Measurements from ENCODE around the gene SUN5. TPM values are rescaled to one million over a fixed set of nuclear protein-coding genes. Genes with fewer than 3 reads are reported as not detected.

SUN5 gene
- total RNA-seq, 1 experiment from 2014 or later = not detected

DNA sequence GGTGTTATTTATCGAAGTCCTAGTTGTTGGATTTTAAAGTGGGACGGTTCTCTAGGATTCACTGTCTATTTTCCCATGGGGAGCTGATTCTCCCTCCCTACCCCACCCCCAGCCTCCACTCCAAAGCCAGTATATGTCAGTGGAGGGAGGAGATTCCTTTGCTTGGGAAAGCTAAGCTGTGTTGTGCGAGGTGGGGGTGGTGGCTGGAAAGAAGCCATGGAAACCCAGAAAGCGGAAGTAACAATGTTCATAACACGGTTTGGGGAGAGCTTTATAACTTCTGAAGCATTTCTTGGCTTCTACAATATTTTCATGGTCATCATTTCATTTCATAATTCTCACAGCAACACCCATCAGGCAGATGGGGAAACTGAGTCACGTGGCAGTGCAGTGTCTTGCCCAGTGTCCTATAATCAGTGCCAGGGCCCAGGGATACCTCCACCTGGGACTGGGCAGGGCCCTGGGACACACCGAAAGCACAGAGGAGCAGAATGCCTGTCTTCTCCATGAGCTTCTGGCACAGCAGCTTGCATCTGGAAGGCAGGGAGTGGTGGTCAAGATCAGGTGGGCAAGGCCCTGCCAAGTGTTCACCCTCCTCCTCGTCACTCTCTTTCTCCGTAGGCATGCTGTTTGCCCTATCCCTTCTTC is 4.5 kb downstream of the SUN5 start:
- Mint-ChIP-seq H3K4me3 (no peak overlapping the region), H3K4me1 (0 out of 4 replicates have a peak, but pooled peaks cover 0 to 2% of the 10 kb centered on the region in 2 experiments), H3K9me3 (no peaks in the 10 kb centered on the region; a peak in 1 of 5 replicates), H3K27ac (no peak overlapping the region), H3K27me3 (ENCODE audit: low read depth) (peaks cover 11% of the 10 kb centered on the region), H3K36me3 (ENCODE audit: insufficient read depth in 1 of 3, low read depth in 3 of 3) (no peaks in the 10 kb centered on the region)
- no peak for DNase-seq
- no peaks in the 10 kb centered on the region for H3K79me2 ChIP-seq (ENCODE audit: insufficient read depth, low read length)
- no peak overlapping the region for H3K18ac ChIP-seq (ENCODE audit: insufficient read length, low read depth, low read length)
- H4K5ac ChIP-seq (ENCODE audit: insufficient read length, low read depth, low read length) = no peak overlapping the region
- no peaks in the 10 kb centered on the region for H3K27me3 ChIP-seq (ENCODE audit: insufficient read depth, low read length)
- H2BK20ac ChIP-seq (ENCODE audit: low read depth, low read length, poor library complexity, severe bottlenecking) = no peak overlapping the region
- H3K14ac ChIP-seq (ENCODE audit: insufficient read depth, low read length) = no peak overlapping the region
- H3K56ac ChIP-seq (ENCODE audit: insufficient read length, low read depth, low read length) = no peak overlapping the region
- no peak overlapping the region for H2BK120ac ChIP-seq (ENCODE audit: low read depth, low read length, poor library complexity, severe bottlenecking)
- no peak overlapping the region for H4K8ac ChIP-seq (replicated peaks; ENCODE audit: insufficient read length, low read depth, low read length)
- H4K20me1 ChIP-seq (ENCODE audit: control insufficient read depth, insufficient read depth, insufficient read length) = no peaks in the 10 kb centered on the region
- H2AK5ac ChIP-seq (ENCODE audit: insufficient read length, low read length) = no peak overlapping the region
- no peaks in the 10 kb centered on the region for H3K23me2 ChIP-seq (ENCODE audit: insufficient read length, low read depth, low read length, poor library complexity, severe bottlenecking)
- no peak for TF ChIP-seq CTCF (conservative IDR thresholded peaks at IDR 0.05)
- no peak overlapping the region for H3K4me2 ChIP-seq (ENCODE audit: insufficient read depth, insufficient read length, low read length)
- no peaks in the 10 kb centered on the region for H3K4me1 ChIP-seq (ENCODE audit: insufficient read depth, low read length)
- no peaks in the 10 kb centered on the region for H3K9me3 ChIP-seq (ENCODE audit: control insufficient read depth, low read depth, low read length)
- H3K79me1 ChIP-seq (ENCODE audit: insufficient read depth, low read depth, low read length, poor library complexity, severe bottlenecking) = no peaks in the 10 kb centered on the region
- no peak overlapping the region for H3K9ac ChIP-seq (ENCODE audit: extremely low read depth, insufficient read length, low read length)
- no peak overlapping the region for H3T11ph ChIP-seq (ENCODE audit: low read length)
- H2AFZ ChIP-seq (ENCODE audit: low read length) = no peak overlapping the region
- H2BK15ac ChIP-seq (ENCODE audit: low read depth, low read length) = no peak overlapping the region
- H2BK12ac ChIP-seq (ENCODE audit: insufficient read length, low read depth, low read length) = no peak overlapping the region
- H3K27ac ChIP-seq (ENCODE audit: insufficient read length, low read depth, low read length) = no peak overlapping the region
- no peak overlapping the region for H4K91ac ChIP-seq (ENCODE audit: insufficient read length, low read depth, low read length)
- H2BK5ac ChIP-seq (ENCODE audit: insufficient read length, low read length) = no peak overlapping the region
- H3K23ac ChIP-seq (ENCODE audit: insufficient read length, low read depth, low read length) = no peak overlapping the region
- no CpG with 5 or more reads among the region's 9 CpGs for WGBS (ENCODE audit: extremely low coverage, insufficient read length, low lambda C conversion rate)
- H3K4ac ChIP-seq (ENCODE audit: low read depth, low read length) = no peak overlapping the region
